GM12891 (cell line): ENCODE results near the gene TSSK3.

Experiments
- PAX5 ChIP-seq: IDR thresholded peaks from 2 replicates; pipeline ENCODE4 v1.6.1; 2011; ENCODE audit warnings: low read length, moderate library complexity, mild to moderate bottlenecking; ENCODE audit not compliant: insufficient read depth, severe bottlenecking
- POLR2A ChIP-seq: IDR thresholded peaks from 2 replicates; pipeline ENCODE4 v1.6.1; 2011; ENCODE audit warnings: low read depth, low read length, control low read depth
- POLR2AphosphoS5 ChIP-seq: IDR thresholded peaks from 2 replicates; pipeline ENCODE4 v1.6.1; 2011; ENCODE audit warnings: low read depth, low read length, control low read depth
- POU2F2 ChIP-seq: IDR thresholded peaks from 2 replicates; pipeline ENCODE4 v1.6.1; 2011; ENCODE audit warnings: low read depth, mild to moderate bottlenecking, control low read depth, low read length, moderate library complexity
- SPI1 ChIP-seq: IDR thresholded peaks from 2 replicates; pipeline ENCODE4 v1.6.1; 2011; ENCODE audit warnings: low read depth, low read length, control low read depth
- TAF1 ChIP-seq: IDR thresholded peaks from 2 replicates; pipeline ENCODE4 v1.6.1; 2011; ENCODE audit warnings: low read depth, low read length, control low read depth

DNA sequence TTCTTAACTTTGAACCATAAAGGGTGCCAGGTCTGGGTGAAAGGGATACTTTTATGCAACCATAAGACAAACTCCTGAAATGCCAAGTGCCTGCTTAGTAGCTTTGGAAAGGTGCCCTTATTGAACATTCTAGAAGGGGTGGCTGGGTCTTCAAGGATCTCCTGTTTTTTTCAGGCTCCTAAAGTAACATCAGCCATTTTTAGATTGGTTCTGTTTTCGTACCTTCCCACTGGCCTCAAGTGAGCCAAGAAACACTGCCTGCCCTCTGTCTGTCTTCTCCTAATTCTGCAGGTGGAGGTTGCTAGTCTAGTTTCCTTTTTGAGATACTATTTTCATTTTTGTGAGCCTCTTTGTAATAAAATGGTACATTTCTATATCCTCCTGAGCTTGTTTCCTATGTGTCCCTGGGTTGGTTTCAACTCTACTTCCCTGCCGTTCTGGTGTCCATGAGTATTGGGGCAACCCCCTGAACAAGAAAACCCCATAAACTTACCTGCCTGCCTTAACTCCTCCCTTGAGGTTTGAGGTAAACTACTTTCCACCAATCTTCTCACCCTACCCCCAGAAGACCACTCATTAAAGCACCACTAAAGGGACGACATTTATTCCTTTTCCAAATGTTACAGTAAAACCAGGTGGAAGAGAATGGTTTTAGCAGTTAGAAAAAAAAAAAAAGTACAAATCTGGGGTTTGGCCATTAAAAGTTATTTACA is 28.9 kb upstream of the TSSK3 start:
- no peak for TF ChIP-seq POLR2A
- no peak for TF ChIP-seq TAF1
- no peak; the same call in 1 of the 2 replicates for TF ChIP-seq POLR2AphosphoS5
- no peak for TF ChIP-seq PAX5
- TF ChIP-seq POU2F2: no peak
- TF ChIP-seq SPI1: no peak
